Osteocyte (in vitro differentiated cells): Measurements from ENCODE around the gene LEPR. TPM values are rescaled to one million over a fixed set of nuclear protein-coding genes. Genes with fewer than 3 reads are reported as not detected.
A peak's percentile ranks its signal among the peaks of the same experiment; 100 is the strongest.

Experiments
- DNase-seq: peaks from one replicate; pipeline ENCODE4 v3.0.0; 2021; ENCODE audit warnings: mixed read lengths; ENCODE audit not compliant: unreplicated experiment; ENCODE audit errors: extremely low spot score
- H3K27ac Mint-ChIP-seq: one replicate; pipeline ENCODE4 v1.8.0; 2021; ENCODE audit warnings: mild to moderate bottlenecking, mixed read lengths; ENCODE audit not compliant: unreplicated experiment
- H3K27me3 Mint-ChIP-seq: one replicate; pipeline ENCODE4 v1.8.0; 2021; ENCODE audit warnings: mixed read lengths; ENCODE audit not compliant: unreplicated experiment
- H3K36me3 Mint-ChIP-seq: one replicate; pipeline ENCODE4 v1.8.0; 2021; ENCODE audit warnings: mixed read lengths; ENCODE audit not compliant: unreplicated experiment
- H3K4me1 Mint-ChIP-seq: one replicate; pipeline ENCODE4 v1.8.0; 2021; ENCODE audit warnings: mixed read lengths; ENCODE audit not compliant: unreplicated experiment
- H3K4me3 Mint-ChIP-seq: one replicate; pipeline ENCODE4 v1.8.0; 2021; ENCODE audit warnings: mild to moderate bottlenecking, moderate library complexity, mixed read lengths; ENCODE audit not compliant: unreplicated experiment
- H3K9me3 Mint-ChIP-seq: one replicate; pipeline ENCODE4 v1.8.0; 2021; ENCODE audit warnings: mixed read lengths; ENCODE audit not compliant: unreplicated experiment
- CTCF ChIP-seq: fragments of 200-600 bp; sonication (generic); IDR thresholded peaks from 2 replicates; pipeline ENCODE4 v1.5.0; 2021; ENCODE audit warnings: antibody characterized with exemption, mild to moderate bottlenecking, moderate library complexity
- total RNA-seq: library from RNA; stranded (reverse); gene quantifications from 2 replicates; pipeline ENCODE4 v1.2.1, GENCODE V29; 2021

LEPR gene
- total RNA-seq, 1 donor from 2014 or later, result 14.2 TPM

- peaks cover 72% of the 10 kb centered on the region for H3K36me3 Mint-ChIP-seq
- peak overlapping the region; percentile 29 for H3K27ac Mint-ChIP-seq
- no peaks in the 10 kb centered on the region for H3K27me3 Mint-ChIP-seq
These were observed 28.0 kb upstream of the LEPR start for GRCh38 chr1:65392497-65392896.

GRCh38 chr1:65393347-65393746 lies 27.1 kb upstream of the LEPR start:
- H3K9me3 Mint-ChIP-seq, result no peaks in the 10 kb centered on the region
- TF ChIP-seq CTCF, result no peak
- peak overlapping the region; percentile 72 for H3K27ac Mint-ChIP-seq
- H3K27me3 Mint-ChIP-seq, result no peaks in the 10 kb centered on the region
- peaks cover 25% of the 10 kb centered on the region for H3K4me1 Mint-ChIP-seq
- H3K4me3 Mint-ChIP-seq, result no peak overlapping the region
- H3K36me3 Mint-ChIP-seq, result peaks cover 66% of the 10 kb centered on the region
- no peak for DNase-seq

More at GRCh38 chr1:65392497-65392896, 28.0 kb upstream of the LEPR start:
- H3K4me3 Mint-ChIP-seq, result no peak overlapping the region
- H3K9me3 Mint-ChIP-seq, result no peaks in the 10 kb centered on the region
- peaks cover 25% of the 10 kb centered on the region for H3K4me1 Mint-ChIP-seq
- no peak for TF ChIP-seq CTCF
- no peak for DNase-seq

GRCh38 chr1:65393928-65394327 lies 26.5 kb upstream of the LEPR start:
- no peaks in the 10 kb centered on the region for H3K27me3 Mint-ChIP-seq
- H3K9me3 Mint-ChIP-seq, result no peaks in the 10 kb centered on the region
- TF ChIP-seq CTCF, result no peak
- H3K27ac Mint-ChIP-seq, result no peak overlapping the region
- no peak overlapping the region for H3K4me3 Mint-ChIP-seq
- peaks cover 25% of the 10 kb centered on the region for H3K4me1 Mint-ChIP-seq
- H3K36me3 Mint-ChIP-seq, result peaks cover 66% of the 10 kb centered on the region
- DNase-seq, result no peak

GRCh38 chr1:65395887-65396612 lies 24.4 kb upstream of the LEPR start:
- DNase-seq, result no peak

More at GRCh38 chr1:65395887-65396612, 24.4 kb upstream of the LEPR start:
- Mint-ChIP-seq H3K27ac (no peak overlapping the region), H3K36me3 (peaks cover 64% of the 10 kb centered on the region), H3K4me1 (peaks cover 17% of the 10 kb centered on the region), H3K27me3 (no peaks in the 10 kb centered on the region), H3K4me3 (no peak overlapping the region), H3K9me3 (no peaks in the 10 kb centered on the region)
- TF ChIP-seq CTCF, result no peak
